ENCODE results near the gene C17orf100. TPM values are rescaled to one million over a fixed set of nuclear protein-coding genes. Genes with fewer than 3 reads are reported as not detected.
"Not testable (repeated sequence)": the region's sequence is repeated elsewhere in the genome, so short reads cannot be mapped to it uniquely, and the experiment has no call there.

Gene C17orf100
- total RNA-seq, 1 experiment from 2014 or later = 0.70 TPM

- H3K27ac ChIP-seq (ENCODE audit: insufficient read length, low read depth, low read length) = no peak overlapping the region
- H3K79me1 ChIP-seq (ENCODE audit: insufficient read depth, low read depth, low read length, poor library complexity, severe bottlenecking) = no peaks in the 10 kb centered on the region
- peak overlapping the region; percentile 81 for H3K4me2 ChIP-seq (ENCODE audit: insufficient read depth, insufficient read length, low read length)
- H3K4me1 ChIP-seq (ENCODE audit: insufficient read depth, low read length) = peaks cover 4% of the 10 kb centered on the region
- Mint-ChIP-seq H3K4me1 (peaks cover 38 to 42% of the 10 kb centered on the region in 2 experiments), H3K36me3 (ENCODE audit: insufficient read depth in 1 of 3, low read depth in 3 of 3) (peaks cover 1 to 2% (median 1%) of the 10 kb centered on the region in 3 experiments; a peak in 4 of 7 replicates), H3K9me3 (no peaks in the 10 kb centered on the region; a peak in 2 of 5 replicates), H3K27me3 (ENCODE audit: low read depth) (peaks cover 72% of the 10 kb centered on the region), H3K27ac (no peak overlapping the region), H3K4me3 (peak overlapping the region; percentile 69 to 83)
- H3K23ac ChIP-seq (ENCODE audit: insufficient read length, low read depth, low read length) = no peak overlapping the region
- no peak overlapping the region for H4K91ac ChIP-seq (ENCODE audit: insufficient read length, low read depth, low read length)
- H4K8ac ChIP-seq (replicated peaks; ENCODE audit: insufficient read length, low read depth, low read length) = no peak overlapping the region
- H2BK20ac ChIP-seq (ENCODE audit: low read depth, low read length, poor library complexity, severe bottlenecking) = no peak overlapping the region
- no peak overlapping the region for H2BK12ac ChIP-seq (ENCODE audit: insufficient read length, low read depth, low read length)
- H2BK15ac ChIP-seq (ENCODE audit: low read depth, low read length) = no peak overlapping the region
- no peak for TF ChIP-seq CTCF (conservative IDR thresholded peaks at IDR 0.05)
- H3K9me3 ChIP-seq (ENCODE audit: control insufficient read depth, low read depth, low read length) = no peaks in the 10 kb centered on the region
- H3K4ac ChIP-seq (ENCODE audit: low read depth, low read length) = no peak overlapping the region
- no peak overlapping the region for H2AFZ ChIP-seq (ENCODE audit: low read length)
- H3K27me3 ChIP-seq (ENCODE audit: insufficient read depth, low read length) = peaks cover 16% of the 10 kb centered on the region; the same call in 1 of the 2 replicates
- no peak overlapping the region for H2BK120ac ChIP-seq (ENCODE audit: low read depth, low read length, poor library complexity, severe bottlenecking)
- DNase-seq = peak; percentile 84
- H3K23me2 ChIP-seq (ENCODE audit: insufficient read length, low read depth, low read length, poor library complexity, severe bottlenecking) = peaks cover 14% of the 10 kb centered on the region
- H3T11ph ChIP-seq (ENCODE audit: low read length) = no peak overlapping the region
- no peak overlapping the region for H2BK5ac ChIP-seq (ENCODE audit: insufficient read length, low read length)
- H3K79me2 ChIP-seq (ENCODE audit: insufficient read depth, low read length) = no peaks in the 10 kb centered on the region; the same call in 1 of the 2 replicates
- H3K18ac ChIP-seq (ENCODE audit: insufficient read length, low read depth, low read length) = no peak overlapping the region
- H4K5ac ChIP-seq (ENCODE audit: insufficient read length, low read depth, low read length) = no peak overlapping the region
- WGBS (ENCODE audit: extremely low coverage, insufficient read length, low lambda C conversion rate) = no CpG with 5 or more reads among the region's 46 CpGs
- no peak overlapping the region for H3K14ac ChIP-seq (ENCODE audit: insufficient read depth, low read length)
- no peak overlapping the region for H3K9ac ChIP-seq (ENCODE audit: extremely low read depth, insufficient read length, low read length)
- no peak overlapping the region for H3K56ac ChIP-seq (ENCODE audit: insufficient read length, low read depth, low read length)
- H2AK5ac ChIP-seq (ENCODE audit: insufficient read length, low read length) = no peak overlapping the region
- H4K20me1 ChIP-seq (ENCODE audit: control insufficient read depth, insufficient read depth, insufficient read length) = no peaks in the 10 kb centered on the region
Measured at GRCh38 chr17:6654841-6655731, 3.5 kb downstream of the C17orf100 start.

GRCh38 chr17:6655732-6656361, 4.3 kb downstream of the C17orf100 start:
- H3K23ac ChIP-seq (ENCODE audit: insufficient read length, low read depth, low read length); H3K56ac ChIP-seq (ENCODE audit: insufficient read length, low read depth, low read length); H3K36me3 Mint-ChIP-seq (ENCODE audit: insufficient read depth in 1 of 3, low read depth in 3 of 3); H2BK20ac ChIP-seq (ENCODE audit: low read depth, low read length, poor library complexity, severe bottlenecking); H3T11ph ChIP-seq (ENCODE audit: low read length); H3K4me1 ChIP-seq (ENCODE audit: insufficient read depth, low read length); H2AFZ ChIP-seq (ENCODE audit: low read length); H2BK12ac ChIP-seq (ENCODE audit: insufficient read length, low read depth, low read length); H2BK5ac ChIP-seq (ENCODE audit: insufficient read length, low read length); H4K8ac ChIP-seq (replicated peaks; ENCODE audit: insufficient read length, low read depth, low read length); H3K18ac ChIP-seq (ENCODE audit: insufficient read length, low read depth, low read length); H3K14ac ChIP-seq (ENCODE audit: insufficient read depth, low read length); H4K5ac ChIP-seq (ENCODE audit: insufficient read length, low read depth, low read length); H3K9me3 ChIP-seq (ENCODE audit: control insufficient read depth, low read depth, low read length); H2BK120ac ChIP-seq (ENCODE audit: low read depth, low read length, poor library complexity, severe bottlenecking); H4K20me1 ChIP-seq (ENCODE audit: control insufficient read depth, insufficient read depth, insufficient read length); H2BK15ac ChIP-seq (ENCODE audit: low read depth, low read length); H2AK5ac ChIP-seq (ENCODE audit: insufficient read length, low read length); H3K27ac Mint-ChIP-seq; H3K79me1 ChIP-seq (ENCODE audit: insufficient read depth, low read depth, low read length, poor library complexity, severe bottlenecking); DNase-seq; H4K91ac ChIP-seq (ENCODE audit: insufficient read length, low read depth, low read length); H3K79me2 ChIP-seq (ENCODE audit: insufficient read depth, low read length); H3K9ac ChIP-seq (ENCODE audit: extremely low read depth, insufficient read length, low read length); H3K9me3 Mint-ChIP-seq; H3K4ac ChIP-seq (ENCODE audit: low read depth, low read length); H3K27ac ChIP-seq (ENCODE audit: insufficient read length, low read depth, low read length): not testable (repeated sequence)
- Histone ChIP-seq H3K4me2 (ENCODE audit: insufficient read depth, insufficient read length, low read length) (peak overlapping the region; percentile 81), H3K27me3 (ENCODE audit: insufficient read depth, low read length) (peaks cover 16% of the 10 kb centered on the region; the same call in 1 of the 2 replicates), H3K23me2 (ENCODE audit: insufficient read length, low read depth, low read length, poor library complexity, severe bottlenecking) (peaks cover 14% of the 10 kb centered on the region)
- H3K4me1 Mint-ChIP-seq = peaks cover 33 to 38% of the 10 kb centered on the region in 2 experiments
- H3K4me3 Mint-ChIP-seq = peak overlapping the region; percentile 69 to 90
- H3K27me3 Mint-ChIP-seq (ENCODE audit: low read depth) = peaks cover 79% of the 10 kb centered on the region
- whole genome bisulfite sequencing (ENCODE audit: extremely low coverage, insufficient read length, low lambda C conversion rate) = no CpG with 5 or more reads among the region's 41 CpGs

All from H9 (cell line).